Spinal cord (tissue), 10 donors: ENCODE measurements around the gene PDE7B. TPM values are rescaled to one million over a fixed set of nuclear protein-coding genes. Genes with fewer than 3 reads are reported as not detected.

ENCODE experiments used
- DNase-seq, 6 donors: peaks; one replicate each; pipeline versions ENCODE4 v3.0.0 to v3.0.0-alpha.2; 2013 to 2015; ENCODE audit warnings: low spot score in 6 of 6, low read depth in 4 of 6
- H3K27ac ChIP-seq: one replicate; pipeline ENCODE4 v1.5.1; 2013; ENCODE audit warnings: low read depth, low read length, control low read depth
- H3K27me3 ChIP-seq: one replicate; pipeline ENCODE4 v1.6.1; 2013; ENCODE audit warnings: low read length; ENCODE audit not compliant: control insufficient read depth, insufficient read depth
- H3K36me3 ChIP-seq: one replicate; pipeline ENCODE4 v1.6.1; 2013; ENCODE audit warnings: low read length; ENCODE audit not compliant: control insufficient read depth, insufficient read depth
- H3K4me1 ChIP-seq: one replicate; pipeline ENCODE4 v1.6.1; 2013; ENCODE audit warnings: low read length; ENCODE audit not compliant: control insufficient read depth, insufficient read depth
- H3K4me3 ChIP-seq: one replicate; pipeline ENCODE4 v1.5.1; 2013; ENCODE audit warnings: low read depth, low read length, control low read depth
- H3K9me3 ChIP-seq: one replicate; pipeline ENCODE4 v1.6.1; 2013; ENCODE audit warnings: low read length; ENCODE audit not compliant: control insufficient read depth, insufficient read depth
- WGBS: methylation state at CpG from one replicate; pipeline ENCODE4 v1.1.5; 2013; ENCODE audit warnings: missing lambda C conversion rate; ENCODE audit not compliant: insufficient coverage; 5-methylcytosine and 5-hydroxymethylcytosine counted together
- polyA plus RNA-seq, 2 donors: library from polyadenylated mRNA; unstranded; fragments of 120-200 nt; gene quantifications; one replicate each; pipeline ENCODE4 v1.2.1, GENCODE V29; 2013; ENCODE audit not compliant: insufficient read length in 2 of 2
- total RNA-seq, 2 donors: library from RNA; depleted of rRNA in 1 of 2; stranded (reverse); fragments of 120-200 nt in 1 of 2; fragments of >200 nt in 1 of 2; gene quantifications; one replicate each; pipeline versions ENCODE4 v1.2.3 to v1.2.4, GENCODE V29; 2013 to 2014
- donor health status: healthy.

The PDE7B gene
- total and polyA plus RNA-seq, 4 donors = 7.8 to 19.7 (median 12.4) TPM

DNA sequence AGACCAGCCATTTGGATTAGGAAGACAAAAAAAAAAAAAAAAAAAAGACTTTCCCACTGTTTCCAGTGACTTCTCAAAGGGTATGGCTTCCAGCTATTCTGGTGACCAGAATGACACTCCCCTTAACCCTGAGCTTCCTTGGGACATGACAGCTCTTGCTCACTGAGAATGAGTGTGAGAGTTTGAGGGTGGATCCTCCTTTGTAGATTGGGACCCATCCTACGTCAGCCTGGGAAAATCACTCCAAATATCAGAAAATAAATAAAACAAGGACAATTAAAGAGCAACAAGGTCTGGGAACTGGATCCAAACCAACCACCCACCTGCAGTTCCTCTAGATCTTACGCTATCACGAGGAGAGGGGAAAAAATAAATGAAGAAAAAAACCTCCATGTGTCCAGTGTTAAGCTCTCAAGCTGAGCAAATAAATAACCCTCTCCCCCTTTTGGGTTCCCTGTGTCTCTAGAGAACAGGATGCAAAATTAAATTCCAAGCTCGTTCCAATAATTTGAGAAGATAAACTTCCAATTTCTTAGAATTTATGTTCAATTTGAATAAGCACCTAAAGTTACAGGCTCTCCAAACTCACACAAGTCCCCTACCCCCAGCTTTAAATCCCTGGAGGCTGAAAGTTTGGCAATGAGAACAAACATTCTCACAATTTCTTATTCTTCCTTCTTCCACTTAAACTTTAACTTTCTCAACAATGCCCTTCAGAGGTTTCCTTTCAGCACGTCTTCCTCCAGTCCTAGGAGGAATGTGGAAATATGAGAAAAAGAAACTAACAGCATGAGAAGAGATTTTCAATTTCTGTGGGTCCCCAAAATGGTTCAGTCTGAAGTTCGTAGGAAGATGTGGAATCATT lies 228.4 kb downstream of the PDE7B start:
- Histone ChIP-seq H3K27ac (peak overlapping the region; percentile 33), H3K36me3 (no peaks in the 10 kb centered on the region), H3K4me3 (no peak overlapping the region), H3K4me1 (no peaks in the 10 kb centered on the region), H3K9me3 (no peaks in the 10 kb centered on the region), H3K27me3 (no peaks in the 10 kb centered on the region)
- WGBS = 80% methylated on average over 1 of the region's 6 CpGs
- DNase-seq = no peak

DNA sequence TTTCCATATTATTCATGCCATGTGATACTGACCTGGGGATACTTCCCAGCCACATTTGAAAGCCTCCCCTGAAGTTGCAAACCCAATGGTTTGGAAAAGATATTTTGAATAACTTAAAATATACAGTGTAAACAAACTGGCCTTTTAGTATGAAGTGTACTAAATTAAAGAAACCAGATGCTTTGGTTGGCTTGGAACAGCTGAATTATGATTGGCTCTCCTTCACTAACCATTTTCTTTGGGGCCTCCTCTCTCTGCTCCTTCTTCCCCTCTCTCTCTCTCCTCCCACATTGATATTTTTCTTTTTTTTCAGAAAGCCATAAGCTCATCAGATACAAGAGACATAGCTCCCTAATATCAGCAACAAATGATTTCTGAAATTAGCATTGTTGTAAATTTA lies 232.0 kb downstream of the PDE7B start:
- Histone ChIP-seq H3K27me3 (no peaks in the 10 kb centered on the region), H3K36me3 (no peaks in the 10 kb centered on the region), H3K4me1 (no peaks in the 10 kb centered on the region), H3K4me3 (no peak overlapping the region), H3K9me3 (no peaks in the 10 kb centered on the region), H3K27ac (no peak overlapping the region)
- DNase-seq = no peak

DNA sequence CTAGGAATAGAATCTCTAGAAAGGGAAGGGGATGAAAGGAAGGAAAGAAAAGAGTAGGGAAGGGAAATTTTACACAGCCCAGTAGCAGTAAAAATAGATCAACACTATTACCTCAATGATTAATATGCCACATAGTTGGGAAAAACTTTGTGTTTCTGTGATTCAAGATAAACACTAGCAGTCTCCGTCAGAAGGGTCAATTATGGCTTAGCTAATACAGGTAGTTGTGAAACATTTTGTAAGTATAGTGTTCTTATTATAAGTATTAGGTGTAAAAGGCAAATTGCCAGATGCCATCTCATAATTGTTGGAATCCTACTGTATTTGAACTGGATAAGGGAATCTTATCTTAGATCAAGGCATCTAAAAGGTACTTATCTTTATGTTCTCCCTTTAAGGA lies 232.9 kb downstream of the PDE7B start:
- no peak for DNase-seq
- Histone ChIP-seq H3K27ac (no peak overlapping the region), H3K4me1 (no peaks in the 10 kb centered on the region), H3K27me3 (no peaks in the 10 kb centered on the region), H3K9me3 (no peaks in the 10 kb centered on the region), H3K4me3 (no peak overlapping the region), H3K36me3 (no peaks in the 10 kb centered on the region)
- no CpG with 5 or more reads among the region's 1 CpG for WGBS

DNA sequence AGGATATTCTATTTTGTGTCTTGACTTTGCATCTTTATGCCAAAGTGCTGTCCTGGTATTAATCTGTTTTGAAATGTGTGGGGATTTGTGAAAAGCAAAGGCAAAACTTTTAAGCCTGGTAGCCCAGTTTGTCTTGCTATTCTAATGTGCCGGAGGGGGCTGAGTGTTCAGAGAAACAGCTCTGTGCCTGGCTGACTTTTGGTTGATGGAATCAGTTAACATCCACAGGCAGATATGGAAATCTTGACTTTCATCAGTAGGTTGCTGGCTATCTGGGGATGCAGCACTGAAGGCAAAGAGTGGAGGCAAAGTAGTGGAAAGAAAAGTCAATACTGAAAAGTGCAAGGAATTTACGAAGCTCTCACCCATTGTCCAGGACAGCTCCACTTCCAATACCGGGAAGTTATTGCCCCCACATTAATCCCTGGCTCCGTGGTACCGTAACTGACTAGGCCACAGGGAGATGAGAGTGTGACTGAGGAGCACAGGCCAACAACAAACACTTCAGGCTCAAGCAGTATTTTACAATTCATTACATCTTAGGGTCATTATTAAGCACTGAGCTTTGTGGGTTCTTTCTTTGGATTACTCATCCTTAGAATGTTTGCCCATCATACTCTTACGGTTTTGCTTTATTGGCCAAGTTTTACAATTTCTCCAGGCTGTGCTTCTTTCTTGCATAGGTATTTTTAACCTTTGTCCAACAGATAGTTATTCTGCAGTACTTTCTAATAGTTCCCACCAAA lies 234.0 kb downstream of the PDE7B start:
- no peaks in the 10 kb centered on the region for H3K36me3 ChIP-seq
- DNase-seq = no peak
- no peak overlapping the region for H3K27ac ChIP-seq
- H3K4me1 ChIP-seq = no peaks in the 10 kb centered on the region
- H3K9me3 ChIP-seq = no peaks in the 10 kb centered on the region
- WGBS = 82% methylated on average over 2 of the region's 6 CpGs
- H3K27me3 ChIP-seq = no peaks in the 10 kb centered on the region
- no peak overlapping the region for H3K4me3 ChIP-seq

DNA sequence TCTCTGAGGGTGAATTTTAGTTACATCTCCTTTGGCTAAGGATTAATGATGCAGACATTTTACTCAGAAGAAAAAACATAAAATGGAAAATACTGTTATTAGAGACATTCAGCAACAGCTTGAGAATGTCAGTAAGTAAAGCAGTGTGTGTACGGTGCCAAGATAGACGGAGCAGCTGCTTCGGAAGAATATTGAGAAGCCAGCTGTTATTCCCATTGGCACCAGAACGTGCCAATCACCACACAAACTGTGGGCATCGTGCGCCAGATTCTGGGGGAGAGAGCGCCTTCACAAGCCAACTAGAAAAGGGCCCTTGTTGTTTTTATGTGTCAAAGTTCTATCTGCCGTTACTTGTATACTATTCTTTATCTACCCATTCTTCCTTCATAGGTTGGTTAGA lies 235.2 kb downstream of the PDE7B start:
- H3K27ac ChIP-seq = no peak overlapping the region
- H3K4me1 ChIP-seq = no peaks in the 10 kb centered on the region
- no peak overlapping the region for H3K4me3 ChIP-seq
- DNase-seq = peak in 5 of 6 donors; percentile 32 to 87 (median 43)
- H3K27me3 ChIP-seq = no peaks in the 10 kb centered on the region
- WGBS = 71% methylated on average over 4 of the region's 8 CpGs
- no peaks in the 10 kb centered on the region for H3K9me3 ChIP-seq
- no peaks in the 10 kb centered on the region for H3K36me3 ChIP-seq

DNA sequence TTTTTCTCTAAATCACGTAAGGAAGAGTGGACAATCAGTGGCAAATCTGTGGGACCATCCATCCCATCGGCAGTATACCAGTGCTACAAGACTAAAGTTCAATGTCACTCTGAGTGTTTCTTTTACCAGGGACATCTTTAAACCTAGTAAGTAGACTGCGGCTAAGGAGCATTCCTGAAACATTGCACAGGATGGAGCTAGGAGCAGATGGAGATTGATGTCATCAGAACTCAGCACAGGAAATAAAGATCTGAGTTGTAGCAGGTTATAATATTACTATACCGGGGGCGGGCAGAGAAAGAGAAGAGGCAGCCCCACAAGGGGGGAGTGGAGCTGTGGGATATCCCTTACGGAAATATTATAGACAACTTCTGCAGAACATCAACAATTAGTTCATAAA lies 236.5 kb downstream of the PDE7B start:
- Histone ChIP-seq H3K27ac (no peak overlapping the region), H3K4me3 (no peak overlapping the region), H3K27me3 (no peaks in the 10 kb centered on the region), H3K4me1 (no peaks in the 10 kb centered on the region), H3K9me3 (no peaks in the 10 kb centered on the region), H3K36me3 (no peaks in the 10 kb centered on the region)
- no peak for DNase-seq
- WGBS = 84% methylated on average over 2 of the region's 6 CpGs

DNA sequence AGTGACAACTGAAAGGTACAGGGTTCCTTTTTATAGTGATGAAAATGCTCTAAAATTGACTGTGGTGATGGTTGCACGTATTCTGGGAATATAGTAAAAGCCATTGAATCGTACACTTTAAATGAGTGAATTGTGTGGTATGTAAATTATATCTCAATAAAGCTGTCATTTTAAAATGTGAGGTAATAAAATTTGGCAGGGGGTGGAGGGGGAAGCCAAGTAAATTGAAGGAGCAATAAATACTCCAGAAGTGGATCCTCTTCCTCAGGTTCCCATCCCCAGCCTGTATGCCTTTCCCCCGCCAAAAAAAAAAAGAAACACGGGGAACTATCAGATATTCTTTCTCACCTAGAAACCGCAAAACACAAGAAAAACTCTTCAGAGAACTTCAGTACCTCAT lies 237.2 kb downstream of the PDE7B start:
- no peak for DNase-seq
- H3K4me3 ChIP-seq = no peak overlapping the region
- 59% methylated on average over 2 of the region's 5 CpGs for WGBS
- no peak overlapping the region for H3K27ac ChIP-seq
- no peaks in the 10 kb centered on the region for H3K27me3 ChIP-seq
- no peaks in the 10 kb centered on the region for H3K36me3 ChIP-seq
- H3K9me3 ChIP-seq = no peaks in the 10 kb centered on the region
- H3K4me1 ChIP-seq = no peaks in the 10 kb centered on the region

DNA sequence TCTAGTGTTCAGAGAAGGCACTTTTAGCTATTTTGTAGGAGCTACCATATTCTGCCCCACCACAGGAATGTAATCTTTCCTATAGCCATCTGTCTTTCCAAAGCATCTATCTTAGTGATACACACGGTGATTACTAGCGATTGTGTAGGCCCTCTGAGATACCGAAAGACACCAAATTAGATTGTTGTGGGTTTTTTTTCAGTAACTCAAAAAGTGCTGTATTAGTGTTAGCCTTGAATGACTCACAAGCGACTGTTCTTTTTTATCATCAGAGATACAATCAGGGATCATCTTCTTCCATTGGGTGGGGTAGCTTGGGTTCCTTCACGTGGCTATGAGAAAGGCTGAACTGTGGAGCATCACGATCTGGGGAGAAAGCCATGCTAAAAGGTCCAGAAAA lies 238.4 kb downstream of the PDE7B start:
- H3K4me3 ChIP-seq = no peak overlapping the region
- H3K27ac ChIP-seq = no peak overlapping the region
- H3K27me3 ChIP-seq = no peaks in the 10 kb centered on the region
- no peak for DNase-seq
- H3K36me3 ChIP-seq = no peaks in the 10 kb centered on the region
- H3K9me3 ChIP-seq = no peaks in the 10 kb centered on the region
- no peaks in the 10 kb centered on the region for H3K4me1 ChIP-seq
- no CpG with 5 or more reads among the region's 6 CpGs for WGBS

DNA sequence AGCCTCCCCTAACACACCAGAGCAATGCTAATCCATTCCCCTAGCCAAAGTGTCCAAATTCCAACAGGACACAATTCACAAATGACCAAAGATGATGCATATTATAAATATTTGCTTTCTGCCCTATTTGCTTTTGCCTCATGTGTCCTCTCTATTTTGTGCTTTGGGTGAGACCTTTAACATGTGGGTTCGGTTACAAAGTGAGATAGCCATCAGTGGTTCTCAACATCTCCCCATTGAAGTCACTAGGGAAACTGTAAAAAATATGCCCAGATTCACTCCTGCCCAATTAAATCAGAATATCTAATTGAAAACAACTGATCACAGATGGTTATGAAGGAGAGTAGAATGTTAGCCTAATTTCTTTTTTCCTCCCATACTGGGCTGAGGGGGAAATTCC lies 239.4 kb downstream of the PDE7B start:
- no peak for DNase-seq
- H3K27me3 ChIP-seq = no peaks in the 10 kb centered on the region
- 83% methylated on average over 1 of the region's 1 CpG for WGBS

DNA sequence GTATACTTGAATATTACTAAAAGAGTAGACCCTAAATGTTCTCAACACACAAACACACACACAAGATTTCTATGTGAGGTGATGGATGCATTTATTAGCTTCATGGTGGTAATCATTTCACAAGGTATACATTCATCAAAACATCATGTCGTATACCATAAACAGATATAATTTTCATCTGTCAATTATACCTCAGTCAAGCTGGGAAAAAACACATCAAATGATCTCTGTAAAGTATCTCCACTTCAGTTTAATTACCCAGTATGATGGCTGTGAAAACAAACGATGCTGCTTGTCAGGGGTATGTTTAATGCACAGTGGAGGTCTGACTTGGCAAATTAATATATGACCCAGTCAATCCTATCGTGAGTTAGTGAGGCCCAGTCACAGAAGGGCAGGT lies 241.4 kb downstream of the PDE7B start:
- H3K4me3 ChIP-seq = no peak overlapping the region
- no peak overlapping the region for H3K27ac ChIP-seq
- 100% methylated on average over 1 of the region's 3 CpGs for WGBS
- H3K9me3 ChIP-seq = no peaks in the 10 kb centered on the region
- no peaks in the 10 kb centered on the region for H3K4me1 ChIP-seq
- no peaks in the 10 kb centered on the region for H3K36me3 ChIP-seq
- no peak for DNase-seq
- H3K27me3 ChIP-seq = no peaks in the 10 kb centered on the region

More for the DNA sequence above, 239.4 kb downstream of the PDE7B start:
- H3K36me3 ChIP-seq = no peaks in the 10 kb centered on the region
- H3K9me3 ChIP-seq = no peaks in the 10 kb centered on the region
- H3K27ac ChIP-seq = no peak overlapping the region
- no peak overlapping the region for H3K4me3 ChIP-seq
- H3K4me1 ChIP-seq = no peaks in the 10 kb centered on the region
